ENCODE data around the gene SPDEF. TPM values are rescaled to one million over a fixed set of nuclear protein-coding genes. Genes with fewer than 3 reads are reported as not detected.

The SPDEF gene
- total RNA-seq, 1 donor from 2014 or later: not detected

- H2AFZ ChIP-seq (replicated peaks): no peak overlapping the region
- peaks cover 10% of the 10 kb centered on the region for H3K4me1 ChIP-seq
- DNase-seq (ENCODE audit: low spot score): no peak
- H3K4me1 Mint-ChIP-seq: peaks cover 6% of the 10 kb centered on the region
- no peak overlapping the region for H3K27ac Mint-ChIP-seq
- no peaks in the 10 kb centered on the region for H3K36me3 ChIP-seq
- no peaks in the 10 kb centered on the region for H3K9me3 ChIP-seq (ENCODE audit: low read depth)
- peak overlapping the region; percentile 76 for H3K4me3 Mint-ChIP-seq
- no peaks in the 10 kb centered on the region for H3K79me2 ChIP-seq (ENCODE audit: low read depth)
- no peak for TF ChIP-seq EZH2 (IDR thresholded peaks at IDR 0.05)
- no peak for TF ChIP-seq CTCF (IDR thresholded peaks at IDR 0.05)
- TF ChIP-seq EZH2phosphoT487 (IDR thresholded peaks at IDR 0.05): no peak
- no peak overlapping the region for H3K4me3 ChIP-seq
- no peak overlapping the region for H3K4me2 ChIP-seq
- H3K27me3 ChIP-seq: no peaks in the 10 kb centered on the region
- H3K9me3 Mint-ChIP-seq: no peaks in the 10 kb centered on the region
- no peak overlapping the region for H3K9ac ChIP-seq
- H4K20me1 ChIP-seq (ENCODE audit: low read depth): no peaks in the 10 kb centered on the region
- H3F3A ChIP-seq (ENCODE audit: low read depth): peaks cover 3% of the 10 kb centered on the region
- H3K27me3 Mint-ChIP-seq (ENCODE audit: insufficient read depth, low read depth): peaks cover 4% of the 10 kb centered on the region
- no peak overlapping the region for H3K27ac ChIP-seq
- H3K36me3 Mint-ChIP-seq: no peaks in the 10 kb centered on the region
Measured at GRCh38 chr6:34530753-34531365, 25.3 kb downstream of the SPDEF start.

- Histone ChIP-seq H3F3A (ENCODE audit: low read depth) (peaks cover 3% of the 10 kb centered on the region), H3K9me3 (ENCODE audit: low read depth) (no peaks in the 10 kb centered on the region), H3K9ac (no peak overlapping the region), H3K27ac (no peak overlapping the region), H3K4me2 (no peak overlapping the region), H3K4me1 (peaks cover 10% of the 10 kb centered on the region), H2AFZ (replicated peaks) (no peak overlapping the region), H4K20me1 (ENCODE audit: low read depth) (no peaks in the 10 kb centered on the region), H3K36me3 (no peaks in the 10 kb centered on the region), H3K79me2 (ENCODE audit: low read depth) (no peaks in the 10 kb centered on the region), H3K4me3 (no peak overlapping the region), H3K27me3 (no peaks in the 10 kb centered on the region)
- peaks cover 4% of the 10 kb centered on the region for H3K27me3 Mint-ChIP-seq (ENCODE audit: insufficient read depth, low read depth)
- H3K27ac Mint-ChIP-seq: no peak overlapping the region
- DNase-seq (ENCODE audit: low spot score): no peak
- no peaks in the 10 kb centered on the region for H3K9me3 Mint-ChIP-seq
- no peaks in the 10 kb centered on the region for H3K36me3 Mint-ChIP-seq
- TF ChIP-seq CTCF (IDR thresholded peaks at IDR 0.05) (no peak), EZH2 (IDR thresholded peaks at IDR 0.05) (no peak), EZH2phosphoT487 (IDR thresholded peaks at IDR 0.05) (no peak)
- H3K4me1 Mint-ChIP-seq: peaks cover 8% of the 10 kb centered on the region
- no peak overlapping the region for H3K4me3 Mint-ChIP-seq
Measured at GRCh38 chr6:34529665-34530327, 26.3 kb downstream of the SPDEF start.

GRCh38 chr6:34528996-34529664, 27.0 kb downstream of the SPDEF start:
- Mint-ChIP-seq H3K4me3 (no peak overlapping the region), H3K36me3 (no peaks in the 10 kb centered on the region), H3K27me3 (ENCODE audit: insufficient read depth, low read depth) (peaks cover 4% of the 10 kb centered on the region), H3K9me3 (no peaks in the 10 kb centered on the region), H3K27ac (no peak overlapping the region), H3K4me1 (peaks cover 8% of the 10 kb centered on the region)
- Histone ChIP-seq H4K20me1 (ENCODE audit: low read depth) (no peaks in the 10 kb centered on the region), H3K4me2 (no peak overlapping the region), H2AFZ (replicated peaks) (no peak overlapping the region), H3K27me3 (no peaks in the 10 kb centered on the region), H3K9ac (no peak overlapping the region), H3F3A (ENCODE audit: low read depth) (peaks cover 3% of the 10 kb centered on the region), H3K4me1 (peaks cover 10% of the 10 kb centered on the region), H3K27ac (no peak overlapping the region), H3K79me2 (ENCODE audit: low read depth) (no peaks in the 10 kb centered on the region), H3K36me3 (no peaks in the 10 kb centered on the region), H3K4me3 (no peak overlapping the region), H3K9me3 (ENCODE audit: low read depth) (no peaks in the 10 kb centered on the region)
- TF ChIP-seq EZH2phosphoT487 (IDR thresholded peaks at IDR 0.05) (no peak), EZH2 (IDR thresholded peaks at IDR 0.05) (no peak), CTCF (IDR thresholded peaks at IDR 0.05) (no peak)
- DNase-seq (ENCODE audit: low spot score): no peak
